Measurements from ENCODE around the gene RAB17.

RAB17 gene

DNA sequence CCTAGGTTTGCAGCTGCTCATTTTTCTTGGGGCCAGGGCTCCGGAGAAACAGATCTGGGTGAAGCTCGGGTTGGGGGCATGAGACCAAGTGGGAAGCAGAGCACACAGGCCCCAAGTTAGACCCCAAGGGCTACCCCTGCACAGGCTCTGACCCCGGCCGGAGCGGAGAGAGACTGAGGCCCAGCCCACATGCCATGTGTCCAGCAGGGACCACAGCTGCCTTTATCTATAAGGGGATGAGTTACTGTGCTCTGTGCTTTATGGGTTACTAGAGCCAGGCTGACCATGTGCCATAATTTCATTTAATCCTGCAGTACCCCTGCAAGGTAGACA lies 54.5 kb downstream of the RAB17 start:
- DNase-seq (ENCODE audit: low spot score), result no peak

DNA sequence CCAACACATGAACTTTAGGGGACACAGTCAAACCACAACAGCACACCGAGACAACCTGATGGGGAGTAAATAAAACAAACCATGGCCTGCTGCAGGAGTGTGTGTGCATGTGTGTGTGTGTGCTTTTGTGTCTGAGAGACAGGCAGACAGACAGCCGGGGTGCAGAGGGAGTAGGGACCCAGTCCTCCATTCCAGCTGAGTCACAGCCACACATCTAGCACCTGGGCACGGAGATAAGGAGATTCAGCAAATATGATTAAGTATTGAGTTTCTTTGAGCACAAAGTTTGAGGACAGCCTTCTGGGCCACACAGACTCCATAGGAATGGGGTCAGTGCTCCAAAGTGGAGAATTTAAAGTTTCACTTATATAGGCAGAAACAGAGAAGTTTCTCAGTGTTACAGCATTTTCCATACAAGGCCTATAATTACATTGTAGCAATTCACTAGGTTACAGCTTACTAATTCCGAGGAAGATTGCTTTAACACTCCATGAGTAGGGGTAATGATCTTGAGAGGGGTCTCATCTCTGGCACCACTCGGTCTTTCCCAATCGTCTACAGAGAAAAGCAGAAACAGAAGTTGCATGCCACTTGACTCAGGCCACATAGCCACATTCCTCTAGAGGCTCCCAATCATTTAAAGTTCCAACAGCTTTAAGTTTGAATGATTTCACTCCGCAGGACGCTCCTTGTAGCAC lies 55.0 kb downstream of the RAB17 start:
- no peak for DNase-seq (ENCODE audit: low spot score)

DNA sequence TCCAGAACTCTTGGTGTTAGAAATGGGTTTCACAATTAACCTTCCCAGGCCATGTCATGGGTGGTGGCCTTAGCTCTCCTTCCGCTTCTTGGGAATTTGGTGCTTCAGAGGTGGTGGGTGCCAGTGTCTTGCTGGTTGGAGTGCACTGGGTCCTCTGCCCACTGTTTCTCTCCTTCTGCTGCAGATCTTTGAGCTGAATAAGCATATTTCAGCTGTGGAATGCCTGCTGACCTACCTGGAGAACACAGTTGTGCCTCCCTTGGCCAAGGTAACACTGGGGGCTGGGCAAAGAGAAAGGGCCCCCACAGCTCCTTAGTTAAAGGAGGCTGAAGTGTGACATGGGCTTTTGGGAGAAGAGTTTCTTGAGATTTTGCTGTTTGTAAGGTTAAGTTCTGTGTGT lies 56.2 kb downstream of the RAB17 start:
- no peak for DNase-seq (ENCODE audit: low spot score)

DNA sequence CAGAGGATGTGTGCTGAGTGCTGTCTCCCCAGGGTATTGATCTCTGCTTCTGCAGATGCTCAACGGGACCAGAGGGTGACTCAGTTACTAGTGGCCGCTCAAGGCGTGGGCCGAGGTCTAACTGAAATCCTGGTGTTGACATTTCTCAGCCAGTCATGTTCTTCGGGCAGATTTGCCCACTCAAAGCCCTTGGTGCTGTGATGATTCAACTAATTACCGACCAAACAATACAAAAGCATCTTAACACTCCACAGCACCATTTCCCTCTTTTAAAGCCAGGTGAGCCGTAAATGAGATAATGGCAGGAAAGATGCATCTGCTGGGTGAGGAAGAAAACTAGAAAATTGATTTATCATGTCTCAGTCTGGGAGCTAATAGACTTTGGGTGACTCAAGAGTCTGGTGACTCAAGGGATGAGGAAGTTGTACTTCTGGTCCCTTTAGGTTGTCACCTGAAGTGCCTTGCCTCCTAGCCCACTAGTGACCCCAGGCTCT lies 56.8 kb downstream of the RAB17 start:
- DNase-seq (ENCODE audit: low spot score), result no peak

DNA sequence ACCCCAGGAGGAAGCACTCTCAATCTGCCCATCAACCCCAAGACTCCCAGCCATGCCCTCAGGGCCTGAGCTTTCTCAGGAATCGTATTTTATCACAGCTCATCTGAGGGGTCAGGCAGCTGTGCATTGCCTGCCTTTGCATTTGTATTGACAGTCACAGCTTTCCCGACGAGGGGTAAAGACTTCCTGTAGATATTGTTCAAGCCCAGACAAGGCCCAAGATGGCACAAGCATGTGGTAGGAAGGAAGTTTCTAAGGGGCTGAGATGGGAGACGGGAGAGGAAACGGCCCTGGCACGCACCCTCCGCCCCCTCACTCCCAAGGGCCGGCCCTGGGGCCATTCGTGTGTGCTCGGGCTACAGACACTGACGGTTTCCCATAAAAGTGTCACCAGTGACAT lies 58.4 kb downstream of the RAB17 start:
- DNase-seq (ENCODE audit: low spot score), result no peak

DNA sequence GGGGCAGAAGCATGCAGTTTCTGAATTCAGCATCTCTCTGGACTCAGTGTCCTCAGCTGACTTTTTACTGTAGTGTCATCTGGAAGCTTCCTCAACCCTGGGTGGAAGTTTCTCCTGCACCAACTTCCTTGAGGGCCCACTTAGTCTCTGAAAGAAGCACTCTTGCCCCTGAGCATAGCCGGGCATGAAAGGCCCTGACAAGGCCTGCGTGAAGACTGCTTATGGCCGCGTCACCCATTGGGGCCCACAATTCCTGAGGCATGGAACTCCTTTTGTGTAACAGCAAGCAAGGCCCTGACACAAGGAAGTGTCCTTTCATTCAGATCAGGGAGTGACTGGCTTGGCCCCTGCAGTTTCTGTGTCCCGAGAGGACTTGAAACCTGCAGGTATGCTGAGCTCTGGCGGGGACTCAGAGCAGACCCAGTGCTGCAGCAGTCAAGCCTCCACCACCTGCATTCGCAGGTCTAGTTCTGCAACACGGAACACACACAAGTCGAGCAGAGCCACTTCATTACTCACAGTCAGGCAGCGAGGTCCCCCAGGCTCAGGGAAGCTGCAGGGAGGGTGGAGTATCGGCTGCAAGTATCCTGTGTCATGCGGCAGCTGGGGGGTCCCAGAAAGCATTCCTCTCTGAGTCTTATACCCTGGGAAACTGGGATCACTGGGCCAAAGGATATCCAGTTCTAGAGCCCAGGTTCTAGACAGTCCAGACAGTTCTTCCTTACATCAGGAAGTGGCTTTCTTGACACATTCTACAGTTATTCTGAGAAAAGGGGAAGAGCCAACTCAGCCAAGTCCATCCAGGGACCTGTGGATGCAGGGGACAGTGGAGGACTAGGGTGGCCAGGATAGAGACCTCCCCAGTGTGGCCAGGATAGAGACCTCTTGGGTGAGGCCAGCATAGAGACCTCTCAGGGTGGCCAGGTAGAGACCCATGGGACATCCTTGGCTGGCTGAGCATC lies 59.8 kb downstream of the RAB17 start:
- DNase-seq (ENCODE audit: low spot score), result no peak

DNA sequence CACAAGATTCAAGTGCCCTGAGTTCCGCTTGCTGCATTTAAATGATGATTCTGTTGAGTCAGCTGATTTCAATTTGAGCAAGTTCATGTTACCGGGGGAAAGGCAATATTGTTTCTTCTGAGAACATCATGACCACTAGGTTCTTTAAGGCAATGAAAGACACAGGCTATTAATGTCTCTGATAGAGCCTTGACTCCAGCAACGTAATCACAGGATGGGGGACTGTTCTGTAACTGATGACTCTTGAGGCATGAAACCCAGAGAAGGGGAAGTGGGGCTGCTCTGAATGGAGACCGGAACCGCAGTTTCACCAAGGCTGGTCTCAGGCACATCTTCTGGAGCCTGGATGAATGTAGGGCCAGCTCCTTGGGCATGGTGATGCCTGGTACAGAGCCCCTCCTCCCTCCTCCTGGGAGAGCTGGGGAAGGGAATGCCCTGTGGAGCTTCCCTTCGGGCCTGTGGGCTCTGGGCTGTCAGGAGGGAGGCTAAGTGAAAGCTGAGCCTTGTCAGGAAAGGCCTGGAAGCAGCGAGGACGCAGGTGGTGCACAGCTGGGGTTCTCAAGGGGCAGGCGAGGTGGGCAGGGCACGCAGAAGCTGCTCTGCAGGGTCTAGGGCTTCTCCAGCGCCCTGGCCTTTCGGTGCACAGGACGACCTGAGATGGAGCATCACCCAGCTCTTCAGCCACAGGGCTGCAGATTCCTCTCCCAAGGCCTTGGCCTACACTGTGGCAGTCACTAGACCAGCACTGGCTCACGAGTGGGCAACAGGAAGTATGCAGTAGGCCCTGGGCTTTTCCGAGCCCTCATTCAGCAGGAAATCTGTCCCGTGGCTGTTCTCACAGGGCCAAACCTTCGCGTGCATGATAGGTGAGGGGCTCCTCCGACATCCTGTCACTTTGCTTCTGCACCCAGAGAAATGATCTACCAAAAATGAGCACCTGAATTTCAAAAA lies 60.8 kb downstream of the RAB17 start:
- no peak for DNase-seq (ENCODE audit: low spot score)

DNA sequence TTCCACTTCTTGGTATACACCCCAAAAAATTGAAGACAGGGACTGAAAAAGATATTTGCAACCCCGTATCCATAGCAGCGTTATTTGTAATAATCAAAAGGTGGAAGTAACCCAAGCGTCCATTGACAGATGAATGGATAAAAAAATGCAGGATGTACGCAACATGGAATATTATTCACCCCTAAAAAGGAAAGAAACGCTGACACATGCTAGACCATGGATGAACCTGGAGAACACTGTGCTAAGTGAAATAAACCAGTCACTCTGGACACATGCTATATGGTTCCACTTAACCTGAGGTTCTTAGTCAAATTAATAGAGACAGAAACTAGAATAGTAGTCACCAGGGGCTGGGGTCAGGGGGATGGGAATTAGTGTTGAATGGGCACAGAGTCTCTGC lies 62.8 kb downstream of the RAB17 start:
- DNase-seq (ENCODE audit: low spot score), result no peak

DNA sequence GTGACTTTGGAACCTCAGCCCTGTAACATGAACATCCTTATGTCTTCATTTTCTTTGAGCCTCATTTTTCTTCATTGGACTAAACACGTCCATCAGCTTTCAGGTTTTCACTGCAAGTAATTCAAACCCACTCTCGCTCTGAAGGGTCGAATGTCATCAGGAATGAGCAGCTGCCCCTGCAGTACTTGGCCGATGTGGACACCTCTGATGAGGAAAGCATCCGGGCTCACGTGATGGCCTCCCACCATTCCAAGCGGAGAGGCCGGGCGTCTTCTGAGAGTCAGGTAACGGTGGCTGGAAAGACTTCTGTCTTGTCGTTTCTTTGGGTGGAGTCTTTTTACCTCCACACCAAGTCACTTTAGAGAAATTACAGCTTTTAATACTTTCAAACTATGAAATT lies 63.3 kb downstream of the RAB17 start:
- no peak for DNase-seq (ENCODE audit: low spot score)

DNA sequence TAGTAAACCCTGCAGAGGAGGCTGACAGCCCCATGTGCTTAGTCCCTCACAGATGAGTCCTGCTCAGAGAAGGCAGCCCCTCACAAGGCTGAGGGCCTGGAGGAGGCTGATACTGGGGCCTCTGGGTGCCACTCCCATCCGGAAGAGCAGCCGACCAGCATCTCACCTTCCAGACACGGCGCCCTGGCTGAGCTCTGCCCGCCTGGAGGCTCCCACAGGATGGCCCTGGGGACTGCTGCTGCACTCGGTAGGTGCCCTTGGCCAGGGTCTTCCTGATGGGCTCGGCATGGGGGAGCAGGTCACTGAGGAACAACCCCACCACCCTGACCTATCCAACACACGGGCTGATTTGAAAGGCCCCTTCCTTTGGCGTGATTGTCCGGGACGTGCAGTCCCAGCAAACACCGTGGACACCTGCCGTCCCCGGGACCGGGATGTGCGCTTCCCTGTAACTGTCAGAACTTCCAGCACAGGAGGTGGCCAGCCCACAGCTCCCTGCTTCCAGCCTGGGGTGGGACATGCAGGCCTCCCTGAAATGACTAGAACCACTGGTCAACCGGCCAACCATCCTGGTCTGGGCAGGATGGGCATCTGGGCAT lies 64.9 kb downstream of the RAB17 start:
- no peak for DNase-seq (ENCODE audit: low spot score)

DNA sequence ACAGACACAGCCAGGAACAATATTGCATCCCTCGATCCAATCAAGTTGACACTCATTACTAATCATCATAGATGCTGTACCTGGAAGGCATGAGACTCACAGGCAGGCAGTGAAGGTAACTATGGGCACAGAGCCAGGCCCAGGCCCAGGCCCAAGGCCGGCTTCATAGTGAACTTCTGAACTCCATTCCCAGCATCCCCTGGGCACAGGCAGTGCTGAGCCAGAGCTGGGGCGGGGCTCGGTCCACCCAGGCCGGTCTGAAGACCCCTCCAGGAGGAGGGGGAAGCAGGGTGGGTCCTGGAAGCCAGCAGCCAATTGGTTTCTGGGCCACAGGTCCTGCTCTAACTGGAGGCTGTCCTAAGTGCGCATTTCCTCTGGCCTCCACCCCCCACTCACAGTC lies 65.9 kb downstream of the RAB17 start:
- no peak for DNase-seq (ENCODE audit: low spot score)

Measured in CD4-positive, alpha-beta T cell treated with Interleukin-6 at 100 ng/mL for 8 hours (primary cell).